B cell (primary cell): ENCODE results near the gene ITPR3. TPM values are rescaled to one million over a fixed set of nuclear protein-coding genes. Genes with fewer than 3 reads are reported as not detected.

Experiments
- ATAC-seq: fragments of 200-7000 bp; cut with Tn5 transposase; one replicate; pipeline ENCODE4 v1.10.0; 2021; ENCODE audit warnings: low read depth, mild to moderate bottlenecking, moderate number of reproducible peaks, moderate library complexity
- CTCF ChIA-PET: fragments of 350-600 bp; sonication (Branson Sonifier 250); formaldehyde crosslinking; loops from one replicate; lab custom pipeline; 2021; ENCODE audit warnings: antibody characterized with exemption, inconsistent platforms; lab: Charles Lee
- POLR2A ChIA-PET: fragments of 350-600 bp; sonication (Branson Sonifier 250); formaldehyde crosslinking; loops from one replicate; lab custom pipeline; 2021; ENCODE audit warnings: antibody characterized with exemption; lab: Charles Lee
- DNase-seq: peaks from one replicate; pipeline ENCODE4 v3.0.0; 2013
- H2AFZ ChIP-seq: 2 replicates; pipeline ENCODE4 v1.6.1; 2012; ENCODE audit warnings: mild to moderate bottlenecking, low read depth, low read length; ENCODE audit not compliant: insufficient read depth, poor library complexity, severe bottlenecking
- H3K27ac ChIP-seq, 2 donors: 1 replicate in 1 of 2; 2 replicates in 1 of 2; pipeline ENCODE4 v1.5.1; 2012 to 2013; ENCODE audit warnings: low read length in 2 of 2, mild to moderate bottlenecking in 2 of 2, moderate library complexity in 1 of 2
- H3K27me3 ChIP-seq, 4 experiments: fragments of 200-600 bp in 1 of 4; sonication (generic) in 1 of 4; replicated peaks in 1 of 4; 1 replicate in 2 of 4; 2 replicates in 2 of 4; pipeline versions ENCODE4 v1.6.1 to v1.7.0; 2013 to 2016; ENCODE audit warnings: low read length in 3 of 4, mild to moderate bottlenecking in 2 of 4, mixed read lengths in 1 of 4, moderate library complexity in 1 of 4; ENCODE audit not compliant: insufficient read depth in 4 of 4, control insufficient read depth in 3 of 4; ENCODE audit errors: control extremely low read depth in 1 of 4
- H3K36me3 ChIP-seq, 2 experiments: replicated peaks in 1 of 2; 1 replicate in 1 of 2; 2 replicates in 1 of 2; pipeline versions ENCODE4 v1.6.1 to v1.7.1; 2013; ENCODE audit warnings: low read length in 1 of 2; ENCODE audit not compliant: insufficient read depth in 2 of 2, control insufficient read depth in 1 of 2; ENCODE audit errors: control extremely low read depth in 1 of 2, extremely low read depth in 1 of 2
- H3K4me1 ChIP-seq, 2 donors: fragments of 200-600 bp in 1 of 2; sonication (generic) in 1 of 2; 1 replicate in 1 of 2; 2 replicates in 1 of 2; pipeline versions ENCODE4 v1.5.1 to v1.6.1; 2013 to 2017; ENCODE audit warnings: low read length in 2 of 2; ENCODE audit not compliant: control insufficient read depth in 2 of 2, insufficient read depth in 2 of 2
- H3K4me2 ChIP-seq: replicated peaks from 2 replicates; pipeline ENCODE3; 2012; ENCODE audit warnings: mild to moderate bottlenecking, low read depth, low read length; ENCODE audit not compliant: poor library complexity, severe bottlenecking
- H3K4me3 ChIP-seq, 5 experiments: fragments of 200-600 bp in 1 of 5; sonication (generic) in 1 of 5; 1 replicate in 3 of 5; 2 replicates in 2 of 5; pipeline versions ENCODE4 v1.5.1 to v1.7.0; 2011 to 2016; ENCODE audit warnings: low read length in 4 of 5, mild to moderate bottlenecking in 4 of 5, low read depth in 2 of 5, control low read depth in 1 of 5, moderate library complexity in 1 of 5; ENCODE audit not compliant: insufficient read depth in 1 of 5; ENCODE audit errors: control extremely low read depth in 1 of 5, extremely low read depth in 1 of 5
- H3K79me2 ChIP-seq: fragments of 200-600 bp; sonication (generic); one replicate; pipeline ENCODE4 v1.6.0; 2016; ENCODE audit warnings: low read length; ENCODE audit not compliant: control insufficient read depth, insufficient read depth
- H3K9ac ChIP-seq: fragments of 200-600 bp; sonication (generic); 2 replicates; pipeline ENCODE4 v1.6.1; 2017; ENCODE audit warnings: mild to moderate bottlenecking, low read length, moderate library complexity
- H3K9me3 ChIP-seq, 3 donors: one replicate each; pipeline versions ENCODE4 v1.6.1 to v1.7.1; 2013; ENCODE audit warnings: low read length in 2 of 3; ENCODE audit not compliant: control insufficient read depth in 2 of 3, insufficient read depth in 1 of 3; ENCODE audit errors: control extremely low read depth in 1 of 3
- H4K20me1 ChIP-seq: 2 replicates; pipeline ENCODE4 v1.6.0; 2012; ENCODE audit warnings: mild to moderate bottlenecking, low read length; ENCODE audit not compliant: insufficient read depth, control insufficient read depth, poor library complexity, severe bottlenecking
- H3K27ac Mint-ChIP-seq: one replicate; pipeline ENCODE4 v1.8.0; 2021; ENCODE audit warnings: mixed read lengths
- H3K27me3 Mint-ChIP-seq: one replicate; pipeline ENCODE4 v1.8.0; 2021; ENCODE audit warnings: mixed read lengths
- H3K4me1 Mint-ChIP-seq: one replicate; pipeline ENCODE4 v1.8.0; 2021; ENCODE audit warnings: mixed read lengths
- H3K4me3 Mint-ChIP-seq: one replicate; pipeline ENCODE4 v1.8.0; 2021; ENCODE audit warnings: mixed read lengths
- H3K9me3 Mint-ChIP-seq: one replicate; pipeline ENCODE4 v1.8.0; 2022; ENCODE audit warnings: mixed read lengths; ENCODE audit not compliant: insufficient read depth
- EZH2 ChIP-seq: IDR thresholded peaks from 2 replicates; pipeline ENCODE4 v1.6.1; 2012; ENCODE audit warnings: borderline replicate concordance, low read depth, mild to moderate bottlenecking, moderate library complexity, low read length; ENCODE audit not compliant: insufficient read depth, poor library complexity, severe bottlenecking
- WGBS: methylation state at CpG from one replicate; pipeline ENCODE4 v1.1.5; 2013; ENCODE audit warnings: missing lambda C conversion rate; ENCODE audit not compliant: insufficient coverage; 5-methylcytosine and 5-hydroxymethylcytosine counted together
- intact Hi-C: fragments of 100-400 bp; cut with micrococcal nuclease; formaldehyde crosslinking; loops from one replicate; pipeline ENCODE4 v1.10.0; 2022
- polyA plus RNA-seq: library from polyadenylated mRNA; depleted of rRNA; stranded (reverse); fragments of >200 nt; gene quantifications from 2 replicates; pipeline ENCODE4 v1.2.3, GENCODE V29; 2012
- total RNA-seq, 2 donors: library from RNA; stranded (reverse); fragments of 120-200 nt in 1 of 2; gene quantifications; 1 replicate in 1 of 2; 2 replicates in 1 of 2; pipeline versions ENCODE4 v1.2.3 to v1.2.4, GENCODE V29; 2013 to 2022
- TF ChIP-seq, protein P1 (sequence below): fragments of 200-600 bp; IDR thresholded peaks from one replicate; pipeline ENCODE4 v1.8.0; 2022; ENCODE audit warnings: antibody characterized with exemption, mild to moderate bottlenecking

ITPR3 gene
- total and polyA plus RNA-seq, 2 donors (not counting 1 experiment from before 2014, with no cell fraction given) = 61.9 to 67.6 TPM

DNA sequence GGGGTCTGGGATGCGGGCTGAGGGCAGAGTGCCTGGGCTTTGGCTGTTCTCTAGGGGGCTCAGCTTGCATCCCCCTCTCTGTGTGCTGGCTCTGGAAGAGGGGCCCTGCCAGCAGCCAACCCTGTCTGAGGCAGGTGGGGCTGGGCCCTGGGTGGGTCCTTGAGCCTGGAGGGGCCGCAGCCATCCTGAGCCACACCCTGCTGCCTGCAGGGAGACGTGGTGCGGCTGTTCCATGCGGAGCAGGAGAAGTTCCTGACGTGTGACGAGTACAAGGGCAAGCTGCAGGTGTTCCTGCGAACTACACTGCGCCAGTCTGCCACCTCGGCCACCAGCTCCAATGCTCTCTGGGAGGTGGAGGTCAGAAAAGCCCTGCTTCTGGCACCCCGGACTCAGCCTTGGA is 41.2 kb downstream of the ITPR3 start:
- DNase-seq (no peak), ATAC-seq (no peak)
- peaks cover 9% of the 10 kb centered on the region for H4K20me1 ChIP-seq
- peaks cover 0 to 66% of the 10 kb centered on the region in 2 experiments for H3K36me3 ChIP-seq
- H3K79me2 ChIP-seq = peaks cover under 1% of the 10 kb centered on the region
- H3K9me3 Mint-ChIP-seq = no peaks in the 10 kb centered on the region
- ChIA-PET CTCF (no interaction called here), POLR2A (interaction anchor here (0.6 kb wide), 1 partner anchor 663 kb away, joined by 4 read pairs; no protein-coding TSS in a partner anchor)
- H2AFZ ChIP-seq = no peak overlapping the region
- no peak overlapping the region for H3K4me3 Mint-ChIP-seq
- H3K27ac Mint-ChIP-seq = no peak overlapping the region
- 98% methylated on average over 10 of the region's 11 CpGs for WGBS
- H3K9me3 ChIP-seq = no peaks in the 10 kb centered on the region
- no peaks in the 10 kb centered on the region for H3K27me3 Mint-ChIP-seq
- intact Hi-C loops = no loop called here
- no peak overlapping the region for H3K4me2 ChIP-seq
- H3K27ac ChIP-seq = no peak overlapping the region
- no peak overlapping the region for H3K4me3 ChIP-seq
- no peak overlapping the region for H3K9ac ChIP-seq
- no peaks in the 10 kb centered on the region for H3K4me1 ChIP-seq
- no peaks in the 10 kb centered on the region for H3K4me1 Mint-ChIP-seq
- no peaks in the 10 kb centered on the region for H3K27me3 ChIP-seq
- TF ChIP-seq, protein P1, sequence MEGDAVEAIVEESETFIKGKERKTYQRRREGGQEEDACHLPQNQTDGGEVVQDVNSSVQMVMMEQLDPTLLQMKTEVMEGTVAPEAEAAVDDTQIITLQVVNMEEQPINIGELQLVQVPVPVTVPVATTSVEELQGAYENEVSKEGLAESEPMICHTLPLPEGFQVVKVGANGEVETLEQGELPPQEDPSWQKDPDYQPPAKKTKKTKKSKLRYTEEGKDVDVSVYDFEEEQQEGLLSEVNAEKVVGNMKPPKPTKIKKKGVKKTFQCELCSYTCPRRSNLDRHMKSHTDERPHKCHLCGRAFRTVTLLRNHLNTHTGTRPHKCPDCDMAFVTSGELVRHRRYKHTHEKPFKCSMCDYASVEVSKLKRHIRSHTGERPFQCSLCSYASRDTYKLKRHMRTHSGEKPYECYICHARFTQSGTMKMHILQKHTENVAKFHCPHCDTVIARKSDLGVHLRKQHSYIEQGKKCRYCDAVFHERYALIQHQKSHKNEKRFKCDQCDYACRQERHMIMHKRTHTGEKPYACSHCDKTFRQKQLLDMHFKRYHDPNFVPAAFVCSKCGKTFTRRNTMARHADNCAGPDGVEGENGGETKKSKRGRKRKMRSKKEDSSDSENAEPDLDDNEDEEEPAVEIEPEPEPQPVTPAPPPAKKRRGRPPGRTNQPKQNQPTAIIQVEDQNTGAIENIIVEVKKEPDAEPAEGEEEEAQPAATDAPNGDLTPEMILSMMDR = no peak
- no peak for TF ChIP-seq EZH2

DNA sequence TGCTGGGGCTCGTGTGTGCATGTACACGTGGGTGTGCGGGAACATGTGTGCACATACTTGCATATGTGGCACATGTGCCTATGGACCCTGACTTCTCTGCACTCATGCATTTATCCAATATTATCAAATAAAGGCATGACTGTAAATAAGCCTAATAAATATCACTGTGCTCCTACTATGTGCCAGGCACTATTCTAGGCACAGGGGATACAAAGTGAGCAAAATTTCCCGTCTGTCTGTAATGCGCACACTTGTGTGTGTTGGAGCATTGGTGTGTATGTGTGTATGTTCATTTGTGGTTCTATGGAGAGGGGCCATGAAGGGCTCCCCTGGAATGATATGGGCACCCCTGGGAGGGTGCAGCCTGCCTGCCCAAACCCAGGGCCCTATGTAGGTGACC is 41.9 kb downstream of the ITPR3 start:
- ChIA-PET POLR2A (no interaction called here), CTCF (no interaction called here)
- Histone ChIP-seq H4K20me1 (peaks cover 2% of the 10 kb centered on the region), H3K4me1 (no peaks in the 10 kb centered on the region), H3K27ac (no peak overlapping the region), H3K36me3 (peaks cover 0 to 66% of the 10 kb centered on the region in 2 experiments), H2AFZ (no peak overlapping the region), H3K27me3 (no peaks in the 10 kb centered on the region), H3K4me3 (no peak overlapping the region), H3K9ac (no peak overlapping the region), H3K9me3 (no peaks in the 10 kb centered on the region), H3K4me2 (no peak overlapping the region), H3K79me2 (no peaks in the 10 kb centered on the region)
- no peak for ATAC-seq
- no peak for TF ChIP-seq EZH2
- TF ChIP-seq, protein P1 = no peak
- intact Hi-C loops = no loop called here
- Mint-ChIP-seq H3K27ac (no peak overlapping the region), H3K4me3 (no peak overlapping the region), H3K9me3 (no peaks in the 10 kb centered on the region), H3K27me3 (no peaks in the 10 kb centered on the region), H3K4me1 (no peaks in the 10 kb centered on the region)
- no peak for DNase-seq
- WGBS = 90% methylated on average over 5 of the region's 5 CpGs
